Measurements from ENCODE around the gene PIK3CA. TPM values are rescaled to one million over a fixed set of nuclear protein-coding genes. Genes with fewer than 3 reads are reported as not detected.
"Not testable (repeated sequence)": the region's sequence is repeated elsewhere in the genome, so short reads cannot be mapped to it uniquely, and the experiment has no call there.

The PIK3CA gene
- total and polyA plus RNA-seq, 10 of the 15 experiments (the other 5 are each of a cell fraction or from before 2014, with no cell fraction given): 3.0 to 18.6 (median 9.0) TPM

- no peak for TF ChIP-seq RELB (IDR thresholded peaks at IDR 0.05; ENCODE audit: low read depth)
- no peak for TF ChIP-seq ZBTB33 (IDR thresholded peaks at IDR 0.05)
These were observed 108.7 kb downstream of the PIK3CA start (continued) for GRCh38 chr3:179256813-179257212.

- H3K4me3 ChIP-seq: peak overlapping the region; percentile 30; the same call in 1 of the 2 replicates
- DNase-seq (ENCODE audit: low read depth, low spot score); RAD21 ChIA-PET (ENCODE audit: unreplicated experiment); H3K4me1 ChIP-seq (ENCODE audit: control insufficient read depth, insufficient read depth, low read length); H4K20me1 ChIP-seq (ENCODE audit: control insufficient read depth, insufficient read depth); H2AFZ ChIP-seq (ENCODE audit: control insufficient read depth, low read depth, low read length); BruUV-seq (replicated peaks); H3K27me3 ChIP-seq (replicated peaks in 1 of 2; ENCODE audit: control insufficient read depth in 2 of 2, insufficient read depth in 2 of 2, low read length in 1 of 2); H3K9ac ChIP-seq (ENCODE audit: control insufficient read depth, insufficient read depth, low read length); H3K27ac ChIP-seq (ENCODE audit: control insufficient read depth, insufficient read depth); ATAC-seq; H3K36me3 ChIP-seq (ENCODE audit: control insufficient read depth in 2 of 2, insufficient read depth in 2 of 2, low read length in 1 of 2); FAIRE-seq; in situ Hi-C loops (cut with MboI); H3K79me2 ChIP-seq (ENCODE audit: control insufficient read depth, insufficient read depth, low read length); H3K9me3 ChIP-seq (replicated peaks; ENCODE audit: control insufficient read depth, insufficient read depth, low read length); CTCF ChIA-PET: not testable (repeated sequence)
- SMC1A ChIA-PET (ENCODE audit: uncharacterized antibody, unreplicated experiment): interaction anchor here (0.5 to 1.0 kb wide), 3 partner anchors 9 to 806 kb away, joined by 3 read pairs; no protein-coding TSS in a partner anchor
- POLR2A ChIA-PET: interaction anchor here (1.0 kb wide), 1 partner anchor 10 kb away, joined by 4 read pairs; no protein-coding TSS in a partner anchor
- peak overlapping the region; percentile 30 for H3K4me2 ChIP-seq (ENCODE audit: control insufficient read depth, insufficient read depth)
- peak; percentile 43; the same call in 1 of the 2 replicates for TF ChIP-seq MLLT1 (IDR thresholded peaks at IDR 0.05)
- intact Hi-C loops (cut with micrococcal nuclease; ENCODE audit: unreplicated experiment): loop anchor here (5.0 kb wide), 1 partner anchor 240 kb away; no protein-coding TSS in a partner anchor
- 85% methylated on average over 11 of the region's 11 CpGs for WGBS (ENCODE audit: insufficient coverage, insufficient replicate concordance, low lambda C conversion rate, missing lambda C conversion rate)
These were observed 109.6 kb downstream of the PIK3CA start for GRCh38 chr3:179257742-179258141.

Data from GM12878 (cell line).